Small intestine (tissue), 7 donors: ENCODE results near the gene CACUL1. TPM values are rescaled to one million over a fixed set of nuclear protein-coding genes. Genes with fewer than 3 reads are reported as not detected.
A peak's percentile ranks its signal among the peaks of the same experiment; 100 is the strongest.
"Not testable (repeated sequence)": the region's sequence is repeated elsewhere in the genome, so short reads cannot be mapped to it uniquely, and the experiment has no call there.

Experiments
- DNase-seq, 2 donors: peaks; one replicate each; pipeline versions ENCODE4 v3.0.0 to v3.0.0-alpha.2; 2013
- FAIRE-seq: peaks from 2 replicates; lab custom pipeline; 2012; peaks lifted over from hg19 to GRCh38; lab: Jason Lieb, UNC
- H3K27ac ChIP-seq, 3 donors: one replicate each; pipeline ENCODE4 v1.5.1; 2013; ENCODE audit warnings: low read length in 2 of 3, mild to moderate bottlenecking in 2 of 3, control low read depth in 1 of 3, inconsistent platforms in 1 of 3, low read depth in 1 of 3, moderate library complexity in 1 of 3
- H3K27me3 ChIP-seq, 3 donors: one replicate each; pipeline ENCODE4 v1.6.1; 2013; ENCODE audit warnings: low read length in 3 of 3, inconsistent platforms in 1 of 3; ENCODE audit not compliant: control insufficient read depth in 3 of 3, insufficient read depth in 3 of 3
- H3K36me3 ChIP-seq, 3 donors: one replicate each; pipeline ENCODE4 v1.6.1; 2013; ENCODE audit warnings: low read length in 3 of 3, inconsistent platforms in 1 of 3, low read depth in 1 of 3, mild to moderate bottlenecking in 1 of 3, moderate library complexity in 1 of 3; ENCODE audit not compliant: control insufficient read depth in 3 of 3, insufficient read depth in 2 of 3
- H3K4me1 ChIP-seq, 3 donors: one replicate each; pipeline ENCODE4 v1.6.1; 2013; ENCODE audit warnings: low read length in 2 of 3, inconsistent platforms in 1 of 3, low read depth in 1 of 3, mild to moderate bottlenecking in 1 of 3, moderate library complexity in 1 of 3; ENCODE audit not compliant: control insufficient read depth in 3 of 3, insufficient read depth in 2 of 3
- H3K4me3 ChIP-seq, 3 donors: one replicate each; pipeline ENCODE4 v1.5.1; 2013; ENCODE audit warnings: low read length in 3 of 3, control low read depth in 1 of 3, inconsistent platforms in 1 of 3, low read depth in 1 of 3, mild to moderate bottlenecking in 1 of 3, moderate library complexity in 1 of 3
- H3K9me3 ChIP-seq, 2 donors: one replicate each; pipeline ENCODE4 v1.6.1; 2013; ENCODE audit warnings: low read depth in 1 of 2, low read length in 1 of 2; ENCODE audit not compliant: control insufficient read depth in 2 of 2, insufficient read depth in 1 of 2
- WGBS, 3 donors: extraction: QIAGEN DNeasy Blood & Tissue Kit; methylation state at CpG; one replicate each; pipeline ENCODE4 v1.1.7; 2013; 5-methylcytosine and 5-hydroxymethylcytosine counted together
- polyA plus RNA-seq, 4 donors: library from polyadenylated mRNA; stranded (reverse) in 3 of 4; unstranded in 1 of 4; fragments of 200-250 nt in 3 of 4; fragments of 120-200 nt in 1 of 4; gene quantifications; one replicate each; pipeline versions ENCODE4 v1.2.1 to v1.2.3, GENCODE V29; 2013
- donor health status: healthy with polysubstance abuse.
- donor health status: control.
- donor health status: control.
- donor health status: Bipolar disorder and iron deficiency.
- donor health status: healthy.

CACUL1 gene
- polyA plus RNA-seq, 4 donors = 3.5 to 27.1 (median 6.7) TPM

- Histone ChIP-seq H3K4me3 (no peak overlapping the region), H3K36me3 (peaks cover 0 to 10% (median 4%) of the 10 kb centered on the region in 3 donors), H3K9me3 (no peaks in the 10 kb centered on the region), H3K27ac (no peak overlapping the region), H3K4me1 (no peaks in the 10 kb centered on the region), H3K27me3 (no peaks in the 10 kb centered on the region)
- DNase-seq (no peak), FAIRE-seq (no peak)
- 93 to 100% (median 94%) methylated on average over 1 of the region's 1 CpG for WGBS, 3 donors
Measured at GRCh38 chr10:118680197-118680596, 74.6 kb downstream of the CACUL1 start.

- H3K9me3 ChIP-seq = no peaks in the 10 kb centered on the region
- H3K4me3 ChIP-seq = no peak overlapping the region
- H3K27ac ChIP-seq = no peak overlapping the region
- peaks cover 0 to 17% (median 0%) of the 10 kb centered on the region in 3 donors for H3K36me3 ChIP-seq
- DNase-seq (no peak), FAIRE-seq (no peak)
- no peaks in the 10 kb centered on the region for H3K27me3 ChIP-seq
- 65 to 83% (median 82%) methylated on average over 11 of the region's 11 CpGs for WGBS, 3 donors
- H3K4me1 ChIP-seq = peaks cover 0 to under 1% (median 0%) of the 10 kb centered on the region in 3 donors
Measured at GRCh38 chr10:118674226-118674919, 80.4 kb downstream of the CACUL1 start.

GRCh38 chr10:118672766-118673715, 81.7 kb downstream of the CACUL1 start:
- no peaks in the 10 kb centered on the region for H3K27me3 ChIP-seq
- H3K9me3 ChIP-seq = no peaks in the 10 kb centered on the region
- peaks cover 0 to 2% (median 0%) of the 10 kb centered on the region in 3 donors for H3K4me1 ChIP-seq
- H3K4me3 ChIP-seq = no peak overlapping the region
- WGBS, 3 donors = 88 to 95% (median 91%) methylated on average over 11 of the region's 11 CpGs
- no peak overlapping the region for H3K27ac ChIP-seq
- DNase-seq = no peak
- peaks cover 0 to 17% (median 0%) of the 10 kb centered on the region in 3 donors for H3K36me3 ChIP-seq
- no peak for FAIRE-seq

GRCh38 chr10:118672153-118672552, 82.6 kb downstream of the CACUL1 start:
- DNase-seq (no peak), FAIRE-seq (no peak)
- Histone ChIP-seq H3K27me3 (no peaks in the 10 kb centered on the region), H3K9me3 (no peaks in the 10 kb centered on the region), H3K4me1 (peaks cover 0 to 2% (median 0%) of the 10 kb centered on the region in 3 donors), H3K4me3 (no peak overlapping the region), H3K36me3 (peaks cover 0 to 17% (median 0%) of the 10 kb centered on the region in 3 donors), H3K27ac (no peak overlapping the region)
- 71 to 78% (median 74%) methylated on average over 6 of the region's 6 CpGs for WGBS, 3 donors

- DNase-seq, H3K4me3 ChIP-seq, H3K4me1 ChIP-seq, H3K27ac ChIP-seq, H3K27me3 ChIP-seq, FAIRE-seq, H3K9me3 ChIP-seq: not testable (repeated sequence)
- 45 to 77% (median 53%) methylated on average over 3 of the region's 3 CpGs for WGBS, 3 donors
- H3K36me3 ChIP-seq = peaks cover 0 to 17% (median 0%) of the 10 kb centered on the region in 3 donors
Measured at GRCh38 chr10:118671221-118671620, 83.5 kb downstream of the CACUL1 start.

- peaks cover 0 to 2% (median 0%) of the 10 kb centered on the region in 3 donors for H3K4me1 ChIP-seq
- H3K27ac ChIP-seq = no peak overlapping the region
- DNase-seq = no peak
- no peak for FAIRE-seq
- peaks cover 0 to 17% (median 0%) of the 10 kb centered on the region in 3 donors for H3K36me3 ChIP-seq
- no peaks in the 10 kb centered on the region for H3K9me3 ChIP-seq
- H3K27me3 ChIP-seq = no peaks in the 10 kb centered on the region
- 91 to 95% (median 92%) methylated on average over 11 of the region's 11 CpGs for WGBS, 3 donors
- no peak overlapping the region for H3K4me3 ChIP-seq
Measured at GRCh38 chr10:118670472-118671124, 84.2 kb downstream of the CACUL1 start.

GRCh38 chr10:118669835-118670234, 84.9 kb downstream of the CACUL1 start:
- no peak overlapping the region for H3K4me3 ChIP-seq
- peaks cover 0 to 17% (median 0%) of the 10 kb centered on the region in 3 donors for H3K36me3 ChIP-seq
- WGBS, 3 donors = 65 to 92% (median 91%) methylated on average over 3 of the region's 3 CpGs
- H3K4me1 ChIP-seq = peaks cover 0 to 2% (median 0%) of the 10 kb centered on the region in 3 donors
- no peaks in the 10 kb centered on the region for H3K27me3 ChIP-seq
- no peak for DNase-seq
- H3K27ac ChIP-seq = peak overlapping the region in 1 of 3 donors; percentile 48
- no peaks in the 10 kb centered on the region for H3K9me3 ChIP-seq
- no peak for FAIRE-seq
